Tibial nerve (tissue), 4 donors: ENCODE results near the gene MAN1A2. TPM values are rescaled to one million over a fixed set of nuclear protein-coding genes. Genes with fewer than 3 reads are reported as not detected.

Experiments
- DNase-seq, 2 donors: peaks; one replicate each; pipeline ENCODE4 v3.0.0-alpha.2; 2019; ENCODE audit warnings: low spot score in 2 of 2
- H3K27ac ChIP-seq, 4 donors: fragments of 200-600 bp; sonication (generic) in 3 of 4; one replicate each; pipeline ENCODE4 v1.5.1; 2017 to 2019; ENCODE audit warnings: mild to moderate bottlenecking in 1 of 4
- H3K27me3 ChIP-seq, 2 donors: fragments of 200-600 bp; sonication (generic) in 1 of 2; one replicate each; pipeline versions ENCODE4 v1.5.1 to v1.6.0; 2017 to 2019
- H3K36me3 ChIP-seq, 3 donors: fragments of 200-600 bp; sonication (generic); one replicate each; pipeline ENCODE4 v1.5.1; 2018 to 2019
- H3K4me1 ChIP-seq, 4 donors: fragments of 200-600 bp; sonication (generic) in 3 of 4; one replicate each; pipeline ENCODE4 v1.5.1; 2017 to 2019
- H3K4me3 ChIP-seq, 4 donors: fragments of 200-600 bp; sonication (generic) in 3 of 4; one replicate each; pipeline ENCODE4 v1.5.1; 2017 to 2019; ENCODE audit warnings: mild to moderate bottlenecking in 1 of 4, moderate library complexity in 1 of 4
- H3K9me3 ChIP-seq, 4 donors: fragments of 200-600 bp; sonication (generic) in 3 of 4; one replicate each; pipeline ENCODE4 v1.5.1; 2017 to 2019
- CTCF ChIP-seq, 5 experiments: fragments of 200-600 bp in 3 of 5; fragments of 450-650 bp in 2 of 5; sonication (generic) in 3 of 5; IDR thresholded peaks; one replicate each; pipeline ENCODE4 v1.5.1; 2016 to 2019; ENCODE audit warnings: antibody characterized with exemption in 5 of 5, mild to moderate bottlenecking in 3 of 5, moderate library complexity in 2 of 5
- EP300 ChIP-seq, 2 donors: sonication (generic); formaldehyde crosslinking; IDR thresholded peaks; one replicate each; pipeline ENCODE4 v1.6.1; 2017; ENCODE audit warnings: antibody characterized with exemption in 2 of 2, mild to moderate bottlenecking in 1 of 2
- POLR2A ChIP-seq, 2 donors: fragments of 450-650 bp; IDR thresholded peaks; one replicate each; pipeline ENCODE4 v1.6.1; 2017; ENCODE audit warnings: antibody characterized with exemption in 2 of 2, mild to moderate bottlenecking in 2 of 2, moderate library complexity in 2 of 2
- WGBS, 2 donors: methylation state at CpG; one replicate each; pipeline ENCODE4 v1.1.5; 2018; 5-methylcytosine and 5-hydroxymethylcytosine counted together
- total RNA-seq, 4 donors: library from RNA; depleted of rRNA; stranded (reverse); fragments of >200 nt; gene quantifications; one replicate each; pipeline ENCODE4 v1.1.0, GENCODE V29; 2016

The MAN1A2 gene
- total RNA-seq, 4 donors from 2014 or later: 31.4 to 65.7 (median 45.6) TPM

GRCh38 chr1:117427297-117427696, 60.0 kb downstream of the MAN1A2 start:
- H3K4me1 ChIP-seq: no peaks in the 10 kb centered on the region
- H3K27ac ChIP-seq: no peak overlapping the region
- no peak overlapping the region for H3K4me3 ChIP-seq
- TF ChIP-seq POLR2A (IDR thresholded peaks at IDR 0.05) (no peak), EP300 (IDR thresholded peaks at IDR 0.05) (no peak), CTCF (IDR thresholded peaks at IDR 0.05) (no peak)
- no peak for DNase-seq
- no peaks in the 10 kb centered on the region for H3K27me3 ChIP-seq
- peaks cover 0 to 25% (median 3%) of the 10 kb centered on the region in 3 donors for H3K36me3 ChIP-seq
- peaks cover 0 to 33% (median 1%) of the 10 kb centered on the region in 4 donors for H3K9me3 ChIP-seq

- WGBS, 2 donors: 64 to 81% methylated on average over 1 of the region's 1 CpG
- Histone ChIP-seq H3K4me1 (no peaks in the 10 kb centered on the region), H3K27ac (no peak overlapping the region), H3K27me3 (no peaks in the 10 kb centered on the region), H3K9me3 (no peaks in the 10 kb centered on the region), H3K36me3 (no peaks in the 10 kb centered on the region), H3K4me3 (no peak overlapping the region)
- no peak for TF ChIP-seq CTCF (IDR thresholded peaks at IDR 0.05)
- no peak for TF ChIP-seq POLR2A (IDR thresholded peaks at IDR 0.05)
- TF ChIP-seq EP300 (IDR thresholded peaks at IDR 0.05): no peak
- no peak for DNase-seq
Observed at GRCh38 chr1:117433943-117434342, 66.7 kb downstream of the MAN1A2 start.

GRCh38 chr1:117436513-117436912, 69.3 kb downstream of the MAN1A2 start:
- WGBS, 2 donors: 76 to 89% methylated on average over 1 of the region's 1 CpG
- DNase-seq: no peak
- H3K9me3 ChIP-seq: no peaks in the 10 kb centered on the region
- H3K36me3 ChIP-seq: no peaks in the 10 kb centered on the region
- TF ChIP-seq EP300 (IDR thresholded peaks at IDR 0.05) (no peak), POLR2A (IDR thresholded peaks at IDR 0.05) (no peak), CTCF (IDR thresholded peaks at IDR 0.05) (no peak)
- no peak overlapping the region for H3K27ac ChIP-seq
- H3K4me3 ChIP-seq: no peak overlapping the region
- H3K27me3 ChIP-seq: no peaks in the 10 kb centered on the region
- H3K4me1 ChIP-seq: no peaks in the 10 kb centered on the region

- DNase-seq: no peak
- TF ChIP-seq POLR2A (IDR thresholded peaks at IDR 0.05): no peak
- TF ChIP-seq EP300 (IDR thresholded peaks at IDR 0.05): no peak
- TF ChIP-seq CTCF (IDR thresholded peaks at IDR 0.05): no peak
- H3K27me3 ChIP-seq: no peaks in the 10 kb centered on the region
- peaks cover 0 to 11% (median 5%) of the 10 kb centered on the region in 4 donors for H3K9me3 ChIP-seq
- H3K27ac ChIP-seq: no peak overlapping the region
- no peaks in the 10 kb centered on the region for H3K4me1 ChIP-seq
- H3K4me3 ChIP-seq: no peak overlapping the region
- H3K36me3 ChIP-seq: peaks cover 0 to 26% (median 0%) of the 10 kb centered on the region in 3 donors
- 93 to 98% methylated on average over 2 of the region's 2 CpGs for WGBS, 2 donors
Observed at GRCh38 chr1:117447661-117448060, 80.4 kb downstream of the MAN1A2 start.

- H3K27me3 ChIP-seq: no peaks in the 10 kb centered on the region
- DNase-seq: no peak
- no peak overlapping the region for H3K27ac ChIP-seq
- WGBS, 2 donors: 95 to 96% methylated on average over 3 of the region's 3 CpGs
- no peak for TF ChIP-seq POLR2A (IDR thresholded peaks at IDR 0.05)
- TF ChIP-seq EP300 (IDR thresholded peaks at IDR 0.05): no peak
- TF ChIP-seq CTCF (IDR thresholded peaks at IDR 0.05): no peak
- H3K36me3 ChIP-seq: peaks cover 0 to 33% (median 0%) of the 10 kb centered on the region in 3 donors
- no peaks in the 10 kb centered on the region for H3K4me1 ChIP-seq
- peaks cover 0 to 2% (median 0%) of the 10 kb centered on the region in 4 donors for H3K9me3 ChIP-seq
- H3K4me3 ChIP-seq: no peak overlapping the region
Observed at GRCh38 chr1:117452216-117452615, 85.0 kb downstream of the MAN1A2 start.
